Fibroblast of the aortic adventitia (primary cell): ENCODE results near the gene CRLF1. TPM values are rescaled to one million over a fixed set of nuclear protein-coding genes. Genes with fewer than 3 reads are reported as not detected.

Experiments used
- DNase-seq: peaks from one replicate; pipeline ENCODE4 v3.0.0-alpha.2; 2010; ENCODE audit warnings: low read depth
- H3K4me3 ChIP-seq: 2 replicates; pipeline ENCODE4 v1.5.1; 2011; ENCODE audit warnings: low read depth, mild to moderate bottlenecking, control low read depth, low read length, moderate library complexity
- total RNA-seq: library from RNA; depleted of rRNA; stranded (reverse); fragments of >200 nt; gene quantifications from 2 replicates; pipeline ENCODE4 v1.2.3, GENCODE V29; 2012; ENCODE audit warnings: low replicate concordance
- TF ChIP-seq, protein P1 (sequence below): IDR thresholded peaks from 2 replicates; pipeline ENCODE4 v1.5.1; 2011; ENCODE audit warnings: mild to moderate bottlenecking, low read length, control low read depth, inconsistent platforms; ENCODE audit not compliant: insufficient read depth

The CRLF1 gene
- total RNA-seq, 1 donor, result 69.1 TPM

DNA sequence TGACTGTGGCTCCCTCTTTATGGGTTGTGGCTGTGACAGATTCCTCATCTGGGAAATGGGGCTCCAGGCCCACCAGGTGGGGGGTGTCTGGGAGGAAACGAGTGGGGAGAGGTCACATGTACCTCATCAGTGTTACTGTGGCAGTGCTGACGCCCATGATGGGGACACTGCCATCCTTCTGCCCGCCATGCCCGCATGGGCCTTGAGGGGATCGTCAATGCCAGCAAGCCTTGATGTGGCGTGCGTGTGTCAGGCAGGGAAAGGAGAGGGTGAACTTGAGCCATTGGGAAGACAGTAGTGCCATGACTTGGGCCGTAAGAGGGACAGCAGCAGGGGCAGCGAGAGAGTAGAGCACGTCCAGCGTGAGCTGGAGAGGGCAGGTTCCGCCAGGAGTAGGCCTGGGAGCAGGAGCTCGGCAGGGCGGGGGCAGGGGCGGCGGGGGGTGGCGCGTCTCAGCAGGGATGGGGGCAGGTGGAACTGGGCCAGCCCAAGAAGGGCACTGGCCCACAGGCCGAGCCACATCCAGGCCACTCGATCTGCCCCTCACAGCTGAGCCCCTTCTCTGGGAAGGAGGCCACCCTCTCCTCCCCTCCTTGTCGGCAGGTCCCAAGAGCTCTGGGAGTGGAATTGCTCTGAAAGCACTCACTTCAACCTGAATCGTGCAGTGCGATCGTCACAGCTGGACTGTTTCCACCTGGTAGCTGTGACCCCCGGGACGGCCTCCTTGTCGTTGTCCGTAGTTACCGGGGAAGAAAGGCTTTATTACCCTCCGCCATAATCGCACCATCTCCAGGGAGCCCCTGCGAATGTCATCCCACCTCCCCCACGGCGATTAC is 40.2 kb upstream of the CRLF1 start:
- DNase-seq, result no peak
- H3K4me3 ChIP-seq, result no peak overlapping the region
- TF ChIP-seq, protein P1, sequence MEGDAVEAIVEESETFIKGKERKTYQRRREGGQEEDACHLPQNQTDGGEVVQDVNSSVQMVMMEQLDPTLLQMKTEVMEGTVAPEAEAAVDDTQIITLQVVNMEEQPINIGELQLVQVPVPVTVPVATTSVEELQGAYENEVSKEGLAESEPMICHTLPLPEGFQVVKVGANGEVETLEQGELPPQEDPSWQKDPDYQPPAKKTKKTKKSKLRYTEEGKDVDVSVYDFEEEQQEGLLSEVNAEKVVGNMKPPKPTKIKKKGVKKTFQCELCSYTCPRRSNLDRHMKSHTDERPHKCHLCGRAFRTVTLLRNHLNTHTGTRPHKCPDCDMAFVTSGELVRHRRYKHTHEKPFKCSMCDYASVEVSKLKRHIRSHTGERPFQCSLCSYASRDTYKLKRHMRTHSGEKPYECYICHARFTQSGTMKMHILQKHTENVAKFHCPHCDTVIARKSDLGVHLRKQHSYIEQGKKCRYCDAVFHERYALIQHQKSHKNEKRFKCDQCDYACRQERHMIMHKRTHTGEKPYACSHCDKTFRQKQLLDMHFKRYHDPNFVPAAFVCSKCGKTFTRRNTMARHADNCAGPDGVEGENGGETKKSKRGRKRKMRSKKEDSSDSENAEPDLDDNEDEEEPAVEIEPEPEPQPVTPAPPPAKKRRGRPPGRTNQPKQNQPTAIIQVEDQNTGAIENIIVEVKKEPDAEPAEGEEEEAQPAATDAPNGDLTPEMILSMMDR, result no peak

DNA sequence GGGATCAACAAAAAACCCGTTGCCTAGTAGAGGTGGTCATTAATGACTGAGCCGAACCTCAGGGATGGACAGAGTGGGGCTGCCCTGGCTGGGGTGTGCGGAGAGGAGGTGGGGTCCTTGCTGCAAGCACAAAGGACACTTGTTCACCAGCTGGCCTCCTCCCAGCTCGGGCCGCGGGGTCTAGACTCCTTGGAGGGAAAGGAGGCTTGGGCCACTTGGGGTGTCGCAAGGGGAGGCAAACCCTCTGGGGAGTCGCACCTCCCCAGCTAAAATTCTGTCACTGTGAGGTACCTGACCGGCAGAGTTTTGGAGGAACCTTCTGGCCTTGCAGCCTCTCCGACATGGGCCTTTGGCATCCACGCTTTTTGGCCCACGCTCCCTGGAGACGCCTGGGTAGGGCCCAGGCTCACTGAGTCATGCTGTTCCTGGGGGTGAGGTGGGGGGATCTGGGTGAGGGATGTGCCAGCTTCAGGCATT is 38.5 kb upstream of the CRLF1 start:
- TF ChIP-seq, protein P1, result no peak
- no peak for DNase-seq
- no peak overlapping the region for H3K4me3 ChIP-seq

DNA sequence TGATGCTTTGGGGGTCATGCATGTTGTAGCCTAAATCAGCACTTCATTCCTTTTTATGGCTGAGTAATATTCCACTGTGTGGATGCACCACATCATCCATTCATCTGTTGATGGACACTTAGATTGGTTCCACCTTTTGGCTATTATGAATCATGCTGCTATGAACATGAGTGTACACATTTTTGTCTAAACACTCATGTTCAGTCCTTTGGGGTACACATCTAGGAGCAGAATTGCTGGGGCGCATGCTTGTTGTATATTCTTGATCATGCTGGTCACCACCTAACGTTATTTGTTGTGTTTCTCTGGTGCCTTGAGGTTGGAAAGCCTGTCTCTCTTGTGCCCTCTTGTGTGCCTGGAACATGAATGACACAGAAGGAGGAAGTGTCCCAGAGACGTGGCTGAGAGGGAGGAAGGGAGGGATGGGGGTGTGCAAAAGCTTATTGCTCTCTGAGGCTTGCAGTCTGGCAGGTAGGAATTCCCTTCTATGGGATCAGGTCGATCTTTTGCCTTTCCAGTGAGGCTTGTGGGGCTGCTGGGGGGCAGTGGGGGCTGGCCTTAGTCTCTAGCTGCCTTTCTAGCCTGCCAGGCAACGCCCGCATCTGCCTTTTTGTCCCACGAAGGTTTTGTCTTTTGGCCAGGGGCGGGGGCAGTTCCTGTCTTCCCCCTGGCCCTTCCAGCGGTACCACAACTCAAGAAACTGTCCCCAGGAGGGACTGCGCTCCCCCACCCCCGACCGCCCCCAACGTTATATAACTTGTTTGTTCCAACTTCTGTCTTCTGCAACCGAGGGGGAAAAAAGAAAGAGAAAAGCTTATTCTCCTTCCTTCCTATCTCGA is 37.8 kb upstream of the CRLF1 start:
- no peak overlapping the region for H3K4me3 ChIP-seq
- TF ChIP-seq, protein P1, result no peak
- no peak for DNase-seq

DNA sequence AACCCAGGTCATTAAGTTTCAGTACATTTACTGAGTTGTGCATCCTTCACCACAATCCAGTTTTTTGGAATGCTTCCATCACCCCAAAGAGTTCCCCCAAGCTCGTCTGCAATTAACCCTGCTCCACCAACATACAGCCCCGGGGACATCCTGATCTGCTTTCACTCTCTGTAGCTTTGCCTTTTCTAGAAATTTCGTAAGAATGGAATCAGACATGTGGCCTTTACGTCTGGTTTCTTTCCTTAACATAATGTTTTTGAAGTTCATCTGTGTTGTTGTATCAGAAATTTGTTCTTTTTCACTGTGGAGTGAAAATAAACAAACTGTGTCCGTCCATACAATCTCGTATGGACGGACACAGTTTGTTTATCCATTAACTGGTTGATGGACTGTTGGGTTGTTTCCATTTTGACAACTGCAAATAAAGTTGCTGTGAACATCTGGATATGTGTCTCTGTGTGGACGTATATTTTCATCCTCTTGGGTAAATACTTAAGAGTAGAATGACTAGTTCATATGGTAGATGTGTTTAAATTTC is 33.2 kb upstream of the CRLF1 start:
- H3K4me3 ChIP-seq, result no peak overlapping the region
- TF ChIP-seq, protein P1, result no peak
- DNase-seq, result no peak

DNA sequence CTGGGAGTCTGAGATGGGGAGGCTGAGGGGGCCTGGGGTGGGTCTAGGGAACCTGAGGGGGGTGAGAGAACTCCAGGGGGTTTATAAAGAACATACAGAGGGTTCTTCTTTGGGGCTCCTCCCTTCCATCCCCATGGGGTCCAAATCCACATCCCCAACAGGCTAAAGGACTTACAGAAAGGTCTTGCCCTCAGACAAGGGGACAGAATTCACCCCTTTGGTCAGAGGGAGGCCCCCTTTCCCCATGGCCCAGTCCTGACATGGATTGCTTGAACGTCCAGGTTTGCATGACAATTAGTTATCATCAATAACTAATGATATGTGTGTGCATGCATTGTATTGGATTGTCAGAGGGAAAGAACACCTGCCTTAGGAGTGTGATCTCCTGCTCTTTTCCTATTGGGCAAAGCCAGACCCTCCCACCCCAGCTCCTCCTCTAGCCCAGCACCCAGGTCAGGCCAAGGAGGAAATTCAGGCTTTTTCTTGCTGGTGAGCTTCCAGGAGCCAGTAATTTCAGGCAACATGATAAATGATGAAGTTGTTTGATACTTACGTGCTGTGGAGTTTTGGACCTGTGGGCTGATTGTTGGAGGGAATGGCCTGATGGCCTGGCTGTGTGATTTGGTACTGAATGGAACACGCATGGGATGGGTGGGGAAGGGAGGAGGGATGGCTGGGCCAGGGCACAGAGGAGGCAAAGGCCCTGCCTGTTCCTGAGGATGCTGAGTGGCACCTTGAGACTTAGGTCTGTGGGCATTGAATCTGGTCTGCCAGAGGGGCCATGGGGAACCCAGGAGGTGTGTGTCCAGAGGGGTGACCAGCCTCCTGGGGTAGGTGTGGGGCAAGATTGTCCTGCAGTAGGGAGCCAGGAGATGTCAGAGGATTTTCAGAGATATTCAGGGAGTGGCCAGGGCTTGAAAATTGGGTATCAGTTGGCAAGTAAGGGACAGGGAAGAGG is 31.4 kb upstream of the CRLF1 start:
- DNase-seq, result no peak
- TF ChIP-seq, protein P1, result no peak
- H3K4me3 ChIP-seq, result peak overlapping the region; percentile 86
